H9 (cell line): ENCODE results near the gene CLEC4G. TPM values are rescaled to one million over a fixed set of nuclear protein-coding genes. Genes with fewer than 3 reads are reported as not detected.

Experiments
- DNase-seq: peaks from one replicate; pipeline ENCODE4 v3.0.0-alpha.2; 2017
- H2AFZ ChIP-seq: one replicate; pipeline ENCODE4 v1.6.1; 2013; ENCODE audit warnings: mild to moderate bottlenecking, low read length, control low read depth, moderate library complexity
- H2AK5ac ChIP-seq: 2 replicates; pipeline ENCODE4 v1.6.1; 2013; ENCODE audit warnings: low read length, control low read depth, mixed read lengths; ENCODE audit not compliant: insufficient read length
- H2BK120ac ChIP-seq: one replicate; pipeline ENCODE4 v1.6.1; 2013; ENCODE audit warnings: low read depth, mild to moderate bottlenecking, low read length, control low read depth, inconsistent platforms; ENCODE audit not compliant: poor library complexity, severe bottlenecking
- H2BK12ac ChIP-seq: 2 replicates; pipeline ENCODE4 v1.6.1; 2013; ENCODE audit warnings: low read length, control low read depth, mixed read lengths, low read depth; ENCODE audit not compliant: insufficient read length
- H2BK15ac ChIP-seq: 2 replicates; pipeline ENCODE4 v1.6.1; 2013; ENCODE audit warnings: low read depth, low read length, control low read depth
- H2BK20ac ChIP-seq: one replicate; pipeline ENCODE4 v1.6.1; 2013; ENCODE audit warnings: low read depth, mild to moderate bottlenecking, low read length, control low read depth, inconsistent platforms; ENCODE audit not compliant: poor library complexity, severe bottlenecking
- H2BK5ac ChIP-seq: 2 replicates; pipeline ENCODE4 v1.6.1; 2013; ENCODE audit warnings: low read length, control low read depth, mixed read lengths; ENCODE audit not compliant: insufficient read length
- H3K14ac ChIP-seq: 2 replicates; pipeline ENCODE4 v1.6.1; 2013; ENCODE audit warnings: low read length, control low read depth; ENCODE audit not compliant: insufficient read depth
- H3K18ac ChIP-seq: 2 replicates; pipeline ENCODE4 v1.6.1; 2013; ENCODE audit warnings: low read depth, mild to moderate bottlenecking, mixed read lengths, low read length, control low read depth; ENCODE audit not compliant: insufficient read length
- H3K23ac ChIP-seq: 2 replicates; pipeline ENCODE4 v1.6.1; 2013; ENCODE audit warnings: low read length, control low read depth, mixed read lengths, low read depth; ENCODE audit not compliant: insufficient read length
- H3K23me2 ChIP-seq: 2 replicates; pipeline ENCODE4 v1.6.1; 2013; ENCODE audit warnings: low read depth, mild to moderate bottlenecking, mixed read lengths, low read length, control low read depth; ENCODE audit not compliant: insufficient read length, poor library complexity, severe bottlenecking
- H3K27ac ChIP-seq: 2 replicates; pipeline ENCODE4 v1.5.1; 2013; ENCODE audit warnings: low read length, control low read depth, mixed read lengths, low read depth; ENCODE audit not compliant: insufficient read length
- H3K27me3 ChIP-seq: 2 replicates; pipeline ENCODE4 v1.6.1; 2013; ENCODE audit warnings: low read length, control low read depth, inconsistent platforms; ENCODE audit not compliant: insufficient read depth
- H3K4ac ChIP-seq: 2 replicates; pipeline ENCODE4 v1.6.1; 2013; ENCODE audit warnings: low read depth, mild to moderate bottlenecking, control low read depth, inconsistent platforms, low read length, moderate library complexity
- H3K4me1 ChIP-seq: 2 replicates; pipeline ENCODE4 v1.6.1; 2013; ENCODE audit warnings: low read length, control low read depth, inconsistent platforms; ENCODE audit not compliant: insufficient read depth
- H3K4me2 ChIP-seq: 2 replicates; pipeline ENCODE4 v1.6.1; 2013; ENCODE audit warnings: low read length, control low read depth, mixed read lengths; ENCODE audit not compliant: insufficient read length, insufficient read depth
- H3K56ac ChIP-seq: 2 replicates; pipeline ENCODE4 v1.6.1; 2013; ENCODE audit warnings: low read depth, mild to moderate bottlenecking, mixed read lengths, low read length, control low read depth; ENCODE audit not compliant: insufficient read length
- H3K79me1 ChIP-seq: 2 replicates; pipeline ENCODE4 v1.6.1; 2013; ENCODE audit warnings: low read depth, mild to moderate bottlenecking, moderate library complexity, low read length, control low read depth, inconsistent platforms; ENCODE audit not compliant: insufficient read depth, poor library complexity, severe bottlenecking
- H3K79me2 ChIP-seq: 2 replicates; pipeline ENCODE4 v1.6.1; 2013; ENCODE audit warnings: low read length, control low read depth, inconsistent platforms; ENCODE audit not compliant: insufficient read depth
- H3K9ac ChIP-seq: 2 replicates; pipeline ENCODE4 v1.6.1; 2013; ENCODE audit warnings: low read length, control low read depth, mixed read lengths; ENCODE audit not compliant: insufficient read length; ENCODE audit errors: extremely low read depth
- H3K9me3 ChIP-seq: one replicate; pipeline ENCODE4 v1.6.1; 2013; ENCODE audit warnings: low read depth, low read length, inconsistent platforms; ENCODE audit not compliant: control insufficient read depth
- H3T11ph ChIP-seq: one replicate; pipeline ENCODE4 v1.6.1; 2013; ENCODE audit warnings: mild to moderate bottlenecking, low read length, control low read depth, inconsistent platforms
- H4K20me1 ChIP-seq: one replicate; pipeline ENCODE4 v1.6.1; 2013; ENCODE audit not compliant: control insufficient read depth, insufficient read length, insufficient read depth
- H4K5ac ChIP-seq: 2 replicates; pipeline ENCODE4 v1.6.1; 2013; ENCODE audit warnings: low read depth, mild to moderate bottlenecking, mixed read lengths, low read length, control low read depth; ENCODE audit not compliant: insufficient read length
- H4K8ac ChIP-seq: replicated peaks from 2 replicates; pipeline ENCODE4 v1.6.1; 2013; ENCODE audit warnings: low read length, control low read depth, mixed read lengths, low read depth; ENCODE audit not compliant: insufficient read length
- H4K91ac ChIP-seq: 2 replicates; pipeline ENCODE4 v1.6.1; 2013; ENCODE audit warnings: low read depth, mild to moderate bottlenecking, moderate library complexity, mixed read lengths, low read length, control low read depth; ENCODE audit not compliant: insufficient read length
- H3K27ac Mint-ChIP-seq, 3 experiments: 2 replicates in 2 of 3; 3 replicates in 1 of 3; pipeline ENCODE4 v1.8.0; 2020 to 2021; ENCODE audit warnings: mixed read lengths in 3 of 3, mild to moderate bottlenecking in 1 of 3, moderate library complexity in 1 of 3
- H3K27me3 Mint-ChIP-seq: 2 replicates; pipeline ENCODE4 v1.8.0; 2021; ENCODE audit warnings: low read depth, mild to moderate bottlenecking, moderate library complexity, mixed read lengths
- H3K36me3 Mint-ChIP-seq, 3 experiments: 2 replicates in 2 of 3; 3 replicates in 1 of 3; pipeline ENCODE4 v1.8.0; 2020 to 2021; ENCODE audit warnings: low read depth in 3 of 3, mixed read lengths in 3 of 3; ENCODE audit not compliant: insufficient read depth in 1 of 3
- H3K4me1 Mint-ChIP-seq, 2 experiments: 2 replicates each; pipeline ENCODE4 v1.8.0; 2020; ENCODE audit warnings: mixed read lengths in 2 of 2
- H3K4me3 Mint-ChIP-seq, 2 experiments: 2 replicates in 1 of 2; 3 replicates in 1 of 2; pipeline ENCODE4 v1.8.0; 2020 to 2021; ENCODE audit warnings: mild to moderate bottlenecking in 2 of 2, mixed read lengths in 2 of 2, moderate library complexity in 1 of 2
- H3K9me3 Mint-ChIP-seq, 2 experiments: 2 replicates in 1 of 2; 3 replicates in 1 of 2; pipeline ENCODE4 v1.8.0; 2020; ENCODE audit warnings: mild to moderate bottlenecking in 2 of 2, mixed read lengths in 2 of 2, moderate library complexity in 1 of 2
- WGBS: extraction: QIAGEN DNeasy Blood & Tissue Kit; methylation state at CpG from one replicate; pipeline ENCODE4 v1.1.7; 2013; ENCODE audit warnings: missing lambda C conversion rate, low lambda C conversion rate, mixed read lengths; ENCODE audit not compliant: insufficient read length; ENCODE audit errors: extremely low coverage; 5-methylcytosine and 5-hydroxymethylcytosine counted together
- total RNA-seq: library from RNA; stranded (reverse); gene quantifications from 2 replicates; pipeline ENCODE4 v1.2.1, GENCODE V29; 2021
- TF ChIP-seq, protein P1 (sequence below): fragments of 200-600 bp; sonication (generic); conservative IDR thresholded peaks from 3 replicates; pipeline ENCODE4 v1.8.0; 2021; ENCODE audit warnings: antibody characterized with exemption, mild to moderate bottlenecking

Gene CLEC4G
- total RNA-seq, 1 experiment from 2014 or later = not detected

DNA sequence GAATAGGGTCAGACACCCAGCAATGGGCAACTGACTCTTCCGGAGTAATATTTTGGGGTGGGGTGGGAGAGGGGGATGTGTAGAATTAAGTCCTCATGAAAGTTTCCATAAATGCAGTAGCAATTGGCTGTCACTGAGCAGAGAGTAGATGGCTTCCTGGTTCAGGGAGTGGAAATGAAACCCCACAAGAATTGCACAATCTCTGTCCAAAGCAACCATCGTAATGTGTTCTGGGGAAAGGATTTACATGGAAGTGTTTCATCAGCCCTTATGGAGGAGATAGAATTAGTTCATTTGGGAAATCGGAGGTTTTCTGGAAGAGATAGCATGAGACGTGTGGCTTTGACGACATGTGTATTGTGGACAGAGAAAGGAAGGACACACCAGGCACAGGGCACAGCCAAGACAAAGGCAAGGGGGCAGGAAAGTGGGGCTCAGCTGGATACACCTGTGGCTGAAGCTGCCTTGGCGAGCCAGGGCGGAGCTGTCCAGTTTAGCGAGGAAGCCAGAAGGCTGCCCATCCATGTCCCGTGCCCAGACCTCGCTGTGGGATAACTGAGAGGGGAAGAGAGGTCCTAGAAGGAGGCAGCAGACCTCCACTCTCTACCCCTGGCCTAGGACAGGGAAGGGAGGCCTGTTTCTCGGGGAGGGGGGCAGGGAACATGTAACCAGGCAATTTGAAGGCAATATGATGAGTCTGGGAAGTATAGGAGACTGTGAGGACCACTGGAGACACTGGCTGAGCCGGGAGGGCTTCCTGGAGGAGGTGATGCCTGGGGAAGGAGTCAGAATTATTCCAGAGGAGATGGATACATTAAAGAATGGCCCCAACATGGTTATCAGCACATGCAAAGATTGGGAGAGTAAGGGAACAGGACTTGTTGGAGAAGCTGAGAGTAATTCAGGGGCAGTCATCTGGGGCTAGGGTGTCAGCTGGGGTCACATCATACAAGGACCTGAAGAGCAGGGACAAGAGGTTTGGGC lies 2.6 kb upstream of the CLEC4G start:
- DNase-seq = no peak
- no peak overlapping the region for H3K14ac ChIP-seq

More for the DNA sequence above, 2.6 kb upstream of the CLEC4G start:
- Histone ChIP-seq H3K56ac (no peak overlapping the region), H2BK12ac (no peak overlapping the region), H3K9ac (no peak overlapping the region), H2BK15ac (no peak overlapping the region), H3K79me2 (no peaks in the 10 kb centered on the region), H3K4me2 (no peak overlapping the region), H4K5ac (no peak overlapping the region), H2AK5ac (no peak overlapping the region), H3K4me1 (no peaks in the 10 kb centered on the region), H3K27me3 (peaks cover 8% of the 10 kb centered on the region; the same call in 1 of the 2 replicates), H3K4ac (no peak overlapping the region), H3K27ac (no peak overlapping the region), H3K23ac (no peak overlapping the region), H4K8ac (no peak overlapping the region), H4K91ac (no peak overlapping the region), H2BK120ac (no peak overlapping the region), H3K18ac (no peak overlapping the region), H3K9me3 (no peaks in the 10 kb centered on the region), H4K20me1 (no peaks in the 10 kb centered on the region), H2BK20ac (no peak overlapping the region), H2BK5ac (no peak overlapping the region), H3T11ph (no peak overlapping the region), H3K79me1 (no peaks in the 10 kb centered on the region), H2AFZ (no peak overlapping the region), H3K23me2 (peaks cover 7% of the 10 kb centered on the region)
- Mint-ChIP-seq H3K27me3 (peaks cover 84% of the 10 kb centered on the region), H3K9me3 (no peaks in the 10 kb centered on the region; a peak in 1 of 5 replicates), H3K27ac (no peak overlapping the region), H3K4me1 (peaks cover 9 to 17% of the 10 kb centered on the region in 2 experiments), H3K36me3 (no peaks in the 10 kb centered on the region), H3K4me3 (no peak overlapping the region; a peak in 1 of 5 replicates)
- TF ChIP-seq, protein P1, sequence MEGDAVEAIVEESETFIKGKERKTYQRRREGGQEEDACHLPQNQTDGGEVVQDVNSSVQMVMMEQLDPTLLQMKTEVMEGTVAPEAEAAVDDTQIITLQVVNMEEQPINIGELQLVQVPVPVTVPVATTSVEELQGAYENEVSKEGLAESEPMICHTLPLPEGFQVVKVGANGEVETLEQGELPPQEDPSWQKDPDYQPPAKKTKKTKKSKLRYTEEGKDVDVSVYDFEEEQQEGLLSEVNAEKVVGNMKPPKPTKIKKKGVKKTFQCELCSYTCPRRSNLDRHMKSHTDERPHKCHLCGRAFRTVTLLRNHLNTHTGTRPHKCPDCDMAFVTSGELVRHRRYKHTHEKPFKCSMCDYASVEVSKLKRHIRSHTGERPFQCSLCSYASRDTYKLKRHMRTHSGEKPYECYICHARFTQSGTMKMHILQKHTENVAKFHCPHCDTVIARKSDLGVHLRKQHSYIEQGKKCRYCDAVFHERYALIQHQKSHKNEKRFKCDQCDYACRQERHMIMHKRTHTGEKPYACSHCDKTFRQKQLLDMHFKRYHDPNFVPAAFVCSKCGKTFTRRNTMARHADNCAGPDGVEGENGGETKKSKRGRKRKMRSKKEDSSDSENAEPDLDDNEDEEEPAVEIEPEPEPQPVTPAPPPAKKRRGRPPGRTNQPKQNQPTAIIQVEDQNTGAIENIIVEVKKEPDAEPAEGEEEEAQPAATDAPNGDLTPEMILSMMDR = no peak
- no CpG with 5 or more reads among the region's 12 CpGs for WGBS
